ENCODE data around the gene PAX8. TPM values are rescaled to one million over a fixed set of nuclear protein-coding genes. Genes with fewer than 3 reads are reported as not detected.

PAX8 gene
- total RNA-seq, 3 donors from 2014 or later: under 0.01 to 2.6 (median 1.0) TPM

- Histone ChIP-seq H3K4me1 (no peaks in the 10 kb centered on the region), H3K36me3 (no peaks in the 10 kb centered on the region), H3K27me3 (no peaks in the 10 kb centered on the region), H3K4me3 (no peak overlapping the region), H3K9me3 (no peaks in the 10 kb centered on the region), H3K27ac (no peak overlapping the region)
- intact Hi-C loops (cut with DNase I; ENCODE audit: low total_unique reads): no loop called here
- TF ChIP-seq POLR2A (IDR thresholded peaks at IDR 0.05): no peak
- no peak for TF ChIP-seq CTCF (IDR thresholded peaks at IDR 0.05)
- no peak for TF ChIP-seq POLR2AphosphoS5 (IDR thresholded peaks at IDR 0.05)
- no peak for DNase-seq (ENCODE audit: low spot score in 2 of 2)
Observed at GRCh38 chr2:113192459-113193100, 86.1 kb downstream of the PAX8 start.

- H3K9me3 ChIP-seq: no peaks in the 10 kb centered on the region
- no peaks in the 10 kb centered on the region for H3K4me1 ChIP-seq
- TF ChIP-seq POLR2A (IDR thresholded peaks at IDR 0.05): no peak
- TF ChIP-seq POLR2AphosphoS5 (IDR thresholded peaks at IDR 0.05): no peak
- TF ChIP-seq CTCF (IDR thresholded peaks at IDR 0.05): no peak
- H3K27me3 ChIP-seq: no peaks in the 10 kb centered on the region
- H3K36me3 ChIP-seq: no peaks in the 10 kb centered on the region
- no peak overlapping the region for H3K27ac ChIP-seq
- intact Hi-C loops (cut with DNase I; ENCODE audit: low total_unique reads): no loop called here
- H3K4me3 ChIP-seq: no peak overlapping the region
- no peak for DNase-seq (ENCODE audit: low spot score in 2 of 2)
Observed at GRCh38 chr2:113190871-113191270, 87.8 kb downstream of the PAX8 start.

- Histone ChIP-seq H3K27me3 (no peaks in the 10 kb centered on the region), H3K4me3 (no peak overlapping the region), H3K27ac (no peak overlapping the region), H3K36me3 (no peaks in the 10 kb centered on the region), H3K4me1 (no peaks in the 10 kb centered on the region), H3K9me3 (no peaks in the 10 kb centered on the region)
- no peak for TF ChIP-seq POLR2A (IDR thresholded peaks at IDR 0.05)
- TF ChIP-seq CTCF (IDR thresholded peaks at IDR 0.05): no peak
- TF ChIP-seq POLR2AphosphoS5 (IDR thresholded peaks at IDR 0.05): no peak
- intact Hi-C loops (cut with DNase I; ENCODE audit: low total_unique reads): no loop called here
- no peak for DNase-seq (ENCODE audit: low spot score in 2 of 2)
Observed at GRCh38 chr2:113187771-113188170, 91.0 kb downstream of the PAX8 start.

GRCh38 chr2:113186433-113186796, 92.3 kb downstream of the PAX8 start:
- TF ChIP-seq CTCF (IDR thresholded peaks at IDR 0.05) (no peak), POLR2AphosphoS5 (IDR thresholded peaks at IDR 0.05) (no peak), POLR2A (IDR thresholded peaks at IDR 0.05) (no peak)
- no peaks in the 10 kb centered on the region for H3K9me3 ChIP-seq
- no peaks in the 10 kb centered on the region for H3K27me3 ChIP-seq
- no peaks in the 10 kb centered on the region for H3K4me1 ChIP-seq
- H3K27ac ChIP-seq: no peak overlapping the region
- intact Hi-C loops (cut with DNase I; ENCODE audit: low total_unique reads): no loop called here
- DNase-seq (ENCODE audit: low spot score in 2 of 2): no peak
- H3K4me3 ChIP-seq: no peak overlapping the region
- H3K36me3 ChIP-seq: no peaks in the 10 kb centered on the region

GRCh38 chr2:113185664-113186432, 92.9 kb downstream of the PAX8 start:
- Histone ChIP-seq H3K9me3 (no peaks in the 10 kb centered on the region), H3K4me3 (no peak overlapping the region), H3K36me3 (no peaks in the 10 kb centered on the region), H3K4me1 (no peaks in the 10 kb centered on the region), H3K27me3 (no peaks in the 10 kb centered on the region), H3K27ac (no peak overlapping the region)
- intact Hi-C loops (cut with DNase I; ENCODE audit: low total_unique reads): no loop called here
- no peak for TF ChIP-seq POLR2A (IDR thresholded peaks at IDR 0.05)
- DNase-seq (ENCODE audit: low spot score in 2 of 2): no peak
